NCI-H2081 (cell line): ENCODE measurements around the gene IL32.

ENCODE experiments used
- DNase-seq, 2 experiments: peaks; one replicate each; lab custom pipeline; 2025; lab: John Stamatoyannopoulos, UW

The IL32 gene

GRCh38 chr16:3115561-3115960 lies 50.1 kb downstream of the IL32 start:
- no peak for DNase-seq

- no peak for DNase-seq
These were observed 52.9 kb downstream of the IL32 start for GRCh38 chr16:3118204-3118790.

- DNase-seq = no peak
These were observed 53.4 kb downstream of the IL32 start for GRCh38 chr16:3118846-3119245.
